ENCODE measurements around the gene SH3RF1. TPM values are rescaled to one million over a fixed set of nuclear protein-coding genes. Genes with fewer than 3 reads are reported as not detected.

The SH3RF1 gene
- polyA plus RNA-seq, 1 experiment, result 11.0 TPM

DNA sequence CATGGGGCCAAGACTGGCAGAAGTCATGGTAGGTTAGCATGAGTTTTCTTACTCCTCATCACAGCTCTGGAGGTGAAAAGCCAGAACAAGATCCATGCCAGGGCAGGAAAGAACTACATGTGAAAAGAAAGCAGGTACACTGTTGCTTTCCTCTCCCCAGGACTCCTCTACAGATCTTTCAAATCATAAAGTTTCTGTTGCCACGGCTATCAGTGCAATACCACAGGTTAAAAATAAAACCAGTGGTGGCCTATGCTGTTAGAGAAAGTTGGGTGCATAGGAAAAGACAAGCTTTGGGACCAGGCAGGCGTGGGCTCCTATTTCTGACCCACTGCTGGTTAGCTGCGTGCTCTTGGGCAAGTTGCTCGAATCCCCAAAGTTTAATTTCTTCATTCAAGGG, 81.4 kb downstream of the SH3RF1 start:
- ChIA-PET CTCF (no interaction called here), POLR2A (no interaction called here)
- no peaks in the 10 kb centered on the region for H3K27me3 ChIP-seq (ENCODE audit: control insufficient read depth, insufficient read depth, low read length)
- H3K4me3 ChIP-seq (ENCODE audit: low read depth, low read length), result no peak overlapping the region
- no peaks in the 10 kb centered on the region for H3K9me3 ChIP-seq (ENCODE audit: control insufficient read depth, insufficient read depth, low read length)
- no peak overlapping the region for H3K27ac ChIP-seq (ENCODE audit: low read depth, low read length)
- TF ChIP-seq, protein P1, sequence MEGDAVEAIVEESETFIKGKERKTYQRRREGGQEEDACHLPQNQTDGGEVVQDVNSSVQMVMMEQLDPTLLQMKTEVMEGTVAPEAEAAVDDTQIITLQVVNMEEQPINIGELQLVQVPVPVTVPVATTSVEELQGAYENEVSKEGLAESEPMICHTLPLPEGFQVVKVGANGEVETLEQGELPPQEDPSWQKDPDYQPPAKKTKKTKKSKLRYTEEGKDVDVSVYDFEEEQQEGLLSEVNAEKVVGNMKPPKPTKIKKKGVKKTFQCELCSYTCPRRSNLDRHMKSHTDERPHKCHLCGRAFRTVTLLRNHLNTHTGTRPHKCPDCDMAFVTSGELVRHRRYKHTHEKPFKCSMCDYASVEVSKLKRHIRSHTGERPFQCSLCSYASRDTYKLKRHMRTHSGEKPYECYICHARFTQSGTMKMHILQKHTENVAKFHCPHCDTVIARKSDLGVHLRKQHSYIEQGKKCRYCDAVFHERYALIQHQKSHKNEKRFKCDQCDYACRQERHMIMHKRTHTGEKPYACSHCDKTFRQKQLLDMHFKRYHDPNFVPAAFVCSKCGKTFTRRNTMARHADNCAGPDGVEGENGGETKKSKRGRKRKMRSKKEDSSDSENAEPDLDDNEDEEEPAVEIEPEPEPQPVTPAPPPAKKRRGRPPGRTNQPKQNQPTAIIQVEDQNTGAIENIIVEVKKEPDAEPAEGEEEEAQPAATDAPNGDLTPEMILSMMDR (IDR thresholded peaks at IDR 0.05; ENCODE audit: low read depth, low read length), result no peak
- DNase-seq (ENCODE audit: low read depth, low spot score), result no peak

DNA sequence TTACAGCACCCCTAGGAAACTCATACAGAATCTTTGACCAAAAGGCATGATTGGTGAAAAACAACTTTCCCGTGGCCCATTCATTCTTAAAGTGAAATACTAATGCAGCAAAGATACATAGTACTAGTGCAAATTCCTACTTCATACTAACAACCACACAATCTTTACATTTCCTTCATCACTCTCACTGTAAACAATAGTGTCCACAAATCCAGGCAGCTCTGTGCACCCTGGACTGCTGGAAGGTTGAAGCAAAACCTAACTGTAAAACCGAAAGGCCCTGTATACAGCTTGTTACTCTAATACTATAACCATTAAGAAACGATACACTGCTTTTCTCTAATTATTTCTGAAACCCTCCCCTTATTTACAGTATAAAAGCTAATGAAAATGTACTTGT, 82.6 kb downstream of the SH3RF1 start:
- CTCF ChIA-PET, result interaction anchor here (0.5 to 0.8 kb wide), 2 partner anchors 15 to 178 kb away, joined by 4 to 6 read pairs; partner anchors contain the start of gene CBR4
- POLR2A ChIA-PET, result no interaction called here
- Histone ChIP-seq H3K4me3 (ENCODE audit: low read depth, low read length) (no peak overlapping the region), H3K27ac (ENCODE audit: low read depth, low read length) (no peak overlapping the region), H3K27me3 (ENCODE audit: control insufficient read depth, insufficient read depth, low read length) (no peaks in the 10 kb centered on the region), H3K9me3 (ENCODE audit: control insufficient read depth, insufficient read depth, low read length) (no peaks in the 10 kb centered on the region)
- DNase-seq (ENCODE audit: low read depth, low spot score), result no peak
- TF ChIP-seq, protein P1 (IDR thresholded peaks at IDR 0.05; ENCODE audit: low read depth, low read length), result no peak

DNA sequence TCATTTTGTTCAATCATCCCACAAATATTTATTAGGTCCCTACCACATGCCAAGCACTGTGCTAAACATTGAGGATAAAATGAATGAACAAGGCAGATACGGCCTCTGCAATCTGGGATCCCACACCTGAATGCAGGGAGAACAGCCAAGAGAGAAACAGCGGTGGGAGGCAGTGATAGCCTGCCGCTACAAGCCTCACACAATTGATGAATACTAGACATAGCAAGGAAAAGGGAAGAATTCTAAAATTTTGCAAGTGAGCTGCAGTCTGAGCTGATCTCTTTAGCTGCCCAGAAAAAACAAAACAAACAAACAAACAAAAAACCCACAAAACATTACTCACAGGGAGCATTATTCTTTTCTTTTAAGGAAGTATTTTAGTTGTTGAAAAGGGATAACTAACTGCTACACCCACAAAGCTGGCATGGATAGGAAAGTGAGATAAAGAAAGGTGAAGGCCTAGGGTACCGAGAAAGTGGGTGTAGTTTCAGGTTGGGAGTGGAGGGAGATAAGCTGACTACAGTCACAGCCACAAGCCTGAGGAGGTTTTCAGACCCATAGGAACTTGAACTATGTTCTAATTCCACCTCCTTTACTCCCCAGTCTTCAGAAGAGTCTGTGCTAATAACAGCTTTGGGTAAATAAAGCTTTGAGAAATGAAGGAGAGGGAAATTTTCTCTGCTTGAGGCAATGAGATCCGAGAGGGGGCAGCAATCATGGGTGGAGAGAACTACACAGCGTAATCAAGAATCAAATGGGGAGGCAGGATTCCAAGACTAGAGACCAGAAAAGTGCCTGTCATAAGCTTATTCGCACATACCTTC, 85.4 kb downstream of the SH3RF1 start:
- Histone ChIP-seq H3K9me3 (ENCODE audit: control insufficient read depth, insufficient read depth, low read length) (no peaks in the 10 kb centered on the region), H3K27ac (ENCODE audit: low read depth, low read length) (no peak overlapping the region), H3K4me3 (ENCODE audit: low read depth, low read length) (no peak overlapping the region), H3K27me3 (ENCODE audit: control insufficient read depth, insufficient read depth, low read length) (no peaks in the 10 kb centered on the region)
- ChIA-PET POLR2A (no interaction called here), CTCF (interaction anchor here (1.0 to 1.3 kb wide), 2 partner anchors 10 to 24 kb away, joined by 4 to 5 read pairs; no protein-coding TSS in a partner anchor)
- TF ChIP-seq, protein P1 (IDR thresholded peaks at IDR 0.05; ENCODE audit: low read depth, low read length), result 0 out of 2 replicates have a peak, but pooled peaks have one; percentile 6
- no peak for DNase-seq (ENCODE audit: low read depth, low spot score)

DNA sequence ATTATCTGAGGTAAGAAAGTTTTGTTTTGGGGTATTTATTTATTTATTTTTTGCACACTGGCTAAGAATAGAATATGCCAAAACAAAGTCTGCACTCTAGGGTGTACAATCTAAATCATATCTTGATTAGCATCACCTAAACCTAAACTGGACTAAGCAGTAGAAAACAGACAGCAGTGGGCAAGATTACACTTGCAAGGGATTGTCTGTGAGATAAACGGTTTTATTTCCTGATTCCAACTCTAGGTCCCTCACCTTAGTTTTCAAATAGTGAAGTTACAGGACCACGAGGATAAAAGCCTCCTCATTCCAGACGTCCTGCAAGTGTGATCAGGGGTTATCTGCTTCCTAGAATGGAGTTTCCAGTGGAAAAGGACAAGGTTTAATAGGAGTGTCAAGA, 86.1 kb downstream of the SH3RF1 start:
- H3K27ac ChIP-seq (ENCODE audit: low read depth, low read length), result no peak overlapping the region
- CTCF ChIA-PET, result interaction anchor here (1.1 to 1.3 kb wide), 3 partner anchors 24 to 301 kb away, joined by 3 to 5 read pairs (median 4); no protein-coding TSS in a partner anchor
- H3K27me3 ChIP-seq (ENCODE audit: control insufficient read depth, insufficient read depth, low read length), result no peaks in the 10 kb centered on the region
- TF ChIP-seq, protein P1 (IDR thresholded peaks at IDR 0.05; ENCODE audit: low read depth, low read length), result no peak
- no peaks in the 10 kb centered on the region for H3K9me3 ChIP-seq (ENCODE audit: control insufficient read depth, insufficient read depth, low read length)
- no peak overlapping the region for H3K4me3 ChIP-seq (ENCODE audit: low read depth, low read length)
- no peak for DNase-seq (ENCODE audit: low read depth, low spot score)
- POLR2A ChIA-PET, result no interaction called here

DNA sequence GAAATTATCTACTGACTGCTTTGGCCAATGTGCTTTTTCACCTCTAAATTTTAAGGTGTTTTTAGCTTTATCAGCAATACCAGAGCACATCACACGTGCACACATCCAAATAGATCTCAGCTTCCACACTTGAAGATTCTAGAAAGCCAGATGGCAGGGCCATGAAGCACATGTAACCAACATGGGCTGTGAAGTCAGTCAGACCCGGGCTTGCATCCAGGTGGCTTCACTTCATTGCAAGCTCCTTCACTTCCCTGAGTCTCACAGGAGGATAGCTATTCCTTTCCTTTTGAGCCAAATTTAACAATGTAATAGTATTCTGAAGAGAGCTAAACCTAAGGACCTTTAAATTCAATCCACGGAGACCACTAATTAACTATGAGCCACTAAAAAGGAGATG, 86.5 kb downstream of the SH3RF1 start:
- H3K27me3 ChIP-seq (ENCODE audit: control insufficient read depth, insufficient read depth, low read length), result no peaks in the 10 kb centered on the region
- ChIA-PET CTCF (interaction anchor here (1.1 to 1.2 kb wide), 2 partner anchors 189 to 302 kb away, joined by 3 to 4 read pairs; no protein-coding TSS in a partner anchor), POLR2A (no interaction called here)
- H3K9me3 ChIP-seq (ENCODE audit: control insufficient read depth, insufficient read depth, low read length), result no peaks in the 10 kb centered on the region
- no peak overlapping the region for H3K27ac ChIP-seq (ENCODE audit: low read depth, low read length)
- no peak overlapping the region for H3K4me3 ChIP-seq (ENCODE audit: low read depth, low read length)
- DNase-seq (ENCODE audit: low read depth, low spot score), result no peak
- TF ChIP-seq, protein P1 (IDR thresholded peaks at IDR 0.05; ENCODE audit: low read depth, low read length), result no peak
